Measurements from ENCODE around the gene UST. TPM values are rescaled to one million over a fixed set of nuclear protein-coding genes. Genes with fewer than 3 reads are reported as not detected.

The UST gene
- total and polyA plus RNA-seq, 2 donors (not counting 1 experiment from before 2014, with no cell fraction given) = 7.3 to 16.9 TPM

GRCh38 chr6:148883270-148883669 is 136.4 kb downstream of the UST start:
- Mint-ChIP-seq H3K4me3 (peak overlapping the region; percentile 67), H3K4me1 (peaks cover 31% of the 10 kb centered on the region), H3K27me3 (no peaks in the 10 kb centered on the region), H3K27ac (peak overlapping the region; percentile 76), H3K9me3 (ENCODE audit: insufficient read depth) (no peaks in the 10 kb centered on the region)
- ChIA-PET CTCF (interaction anchor here (0.7 to 1.1 kb wide), 4 partner anchors 17 to 185 kb away, joined by 3 read pairs; partner anchors contain the start of gene UST), POLR2A (interaction anchor here (1.3 kb wide), 1 partner anchor 8 kb away, joined by 3 read pairs; no protein-coding TSS in a partner anchor)
- H3K4me2 ChIP-seq (replicated peaks; ENCODE audit: low read depth, low read length, poor library complexity, severe bottlenecking) = peak overlapping the region; percentile 3
- H3K4me1 ChIP-seq (ENCODE audit: control insufficient read depth in 2 of 2, insufficient read depth in 2 of 2, low read length in 2 of 2) = peaks cover 26 to 38% of the 10 kb centered on the region in 2 donors
- intact Hi-C loops (cut with micrococcal nuclease) = loop anchor here (2.0 kb wide), 1 partner anchor 16 kb away; no protein-coding TSS in a partner anchor
- no peak overlapping the region for H3K27ac ChIP-seq (ENCODE audit: low read length in 2 of 2)
- peaks cover 51% of the 10 kb centered on the region for H3K79me2 ChIP-seq (ENCODE audit: control insufficient read depth, insufficient read depth, low read length)
- H3K27me3 ChIP-seq (replicated peaks in 1 of 4; ENCODE audit: control extremely low read depth in 1 of 4, control insufficient read depth in 3 of 4, insufficient read depth in 4 of 4, low read length in 3 of 4) = no peaks in the 10 kb centered on the region
- DNase-seq (peak; percentile 23), ATAC-seq (ENCODE audit: low read depth) (no peak)
- no peak overlapping the region for H3K4me3 ChIP-seq (ENCODE audit: control extremely low read depth in 1 of 5, extremely low read depth in 1 of 5, insufficient read depth in 1 of 5, low read depth in 2 of 5, low read length in 4 of 5)
- TF ChIP-seq EZH2 (IDR thresholded peaks at IDR 0.05; ENCODE audit: borderline replicate concordance, insufficient read depth, low read depth, low read length, poor library complexity, severe bottlenecking) (no peak), CTCF (IDR thresholded peaks at IDR 0.05) (no peak)
- peaks cover 4 to 7% of the 10 kb centered on the region in 2 experiments for H3K36me3 ChIP-seq (replicated peaks in 1 of 2; ENCODE audit: control extremely low read depth in 1 of 2, control insufficient read depth in 1 of 2, extremely low read depth in 1 of 2, insufficient read depth in 2 of 2, low read length in 1 of 2)
- H2AFZ ChIP-seq (ENCODE audit: insufficient read depth, low read depth, low read length, poor library complexity, severe bottlenecking) = no peak overlapping the region
- no peaks in the 10 kb centered on the region for H3K9me3 ChIP-seq (ENCODE audit: control extremely low read depth in 1 of 3, control insufficient read depth in 2 of 3, insufficient read depth in 1 of 3, low read length in 2 of 3)
- H3K9ac ChIP-seq (ENCODE audit: low read length) = no peak overlapping the region
- H4K20me1 ChIP-seq (ENCODE audit: control insufficient read depth, insufficient read depth, low read length, poor library complexity, severe bottlenecking) = peaks cover 36% of the 10 kb centered on the region
- WGBS (ENCODE audit: insufficient coverage) = 57% methylated on average over 1 of the region's 2 CpGs

DNA sequence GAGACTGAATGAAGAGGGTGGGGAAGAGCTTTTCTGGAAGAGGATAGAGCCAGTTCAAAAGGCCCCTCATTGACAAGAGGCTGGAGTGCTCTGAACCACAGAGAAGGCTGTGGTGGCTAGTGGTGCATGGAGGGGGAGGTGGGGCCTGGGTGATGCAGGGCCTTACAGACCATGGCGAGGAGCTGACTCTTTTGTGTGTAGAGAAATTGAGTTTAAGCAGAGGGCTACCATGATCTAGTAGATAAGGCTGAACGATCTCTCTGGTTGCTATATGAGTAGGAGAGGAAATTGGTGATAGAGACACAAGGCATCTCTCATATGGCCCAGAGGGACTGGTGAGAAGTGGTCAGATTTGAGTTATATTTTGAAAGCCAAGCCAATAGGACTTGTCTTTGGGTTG is 137.6 kb downstream of the UST start:
- Histone ChIP-seq H3K4me2 (replicated peaks; ENCODE audit: low read depth, low read length, poor library complexity, severe bottlenecking) (peak overlapping the region; percentile 14), H3K4me1 (ENCODE audit: control insufficient read depth in 2 of 2, insufficient read depth in 2 of 2, low read length in 2 of 2) (peaks cover 21 to 26% of the 10 kb centered on the region in 2 donors), H3K27ac (ENCODE audit: low read length in 2 of 2) (no peak overlapping the region), H3K27me3 (replicated peaks in 1 of 4; ENCODE audit: control extremely low read depth in 1 of 4, control insufficient read depth in 3 of 4, insufficient read depth in 4 of 4, low read length in 3 of 4) (no peaks in the 10 kb centered on the region), H3K9me3 (ENCODE audit: control extremely low read depth in 1 of 3, control insufficient read depth in 2 of 3, insufficient read depth in 1 of 3, low read length in 2 of 3) (no peaks in the 10 kb centered on the region), H3K36me3 (replicated peaks in 1 of 2; ENCODE audit: control extremely low read depth in 1 of 2, control insufficient read depth in 1 of 2, extremely low read depth in 1 of 2, insufficient read depth in 2 of 2, low read length in 1 of 2) (peaks cover 4 to 9% of the 10 kb centered on the region in 2 experiments), H2AFZ (ENCODE audit: insufficient read depth, low read depth, low read length, poor library complexity, severe bottlenecking) (no peak overlapping the region), H4K20me1 (ENCODE audit: control insufficient read depth, insufficient read depth, low read length, poor library complexity, severe bottlenecking) (peaks cover 29% of the 10 kb centered on the region), H3K79me2 (ENCODE audit: control insufficient read depth, insufficient read depth, low read length) (peaks cover 39% of the 10 kb centered on the region), H3K9ac (ENCODE audit: low read length) (no peak overlapping the region), H3K4me3 (ENCODE audit: control extremely low read depth in 1 of 5, extremely low read depth in 1 of 5, insufficient read depth in 1 of 5, low read depth in 2 of 5, low read length in 4 of 5) (no peak overlapping the region)
- 20% methylated on average over 2 of the region's 2 CpGs for WGBS (ENCODE audit: insufficient coverage)
- no peak for TF ChIP-seq CTCF (IDR thresholded peaks at IDR 0.05)
- no peak for TF ChIP-seq EZH2 (IDR thresholded peaks at IDR 0.05; ENCODE audit: borderline replicate concordance, insufficient read depth, low read depth, low read length, poor library complexity, severe bottlenecking)
- Mint-ChIP-seq H3K9me3 (ENCODE audit: insufficient read depth) (no peaks in the 10 kb centered on the region), H3K27me3 (no peaks in the 10 kb centered on the region), H3K4me3 (no peak overlapping the region), H3K27ac (no peak overlapping the region), H3K4me1 (peaks cover 20% of the 10 kb centered on the region)
- DNase-seq = peak; percentile 59
- intact Hi-C loops (cut with micrococcal nuclease) = no loop called here
- POLR2A ChIA-PET = no interaction called here
- peak; percentile 86 for ATAC-seq (ENCODE audit: low read depth)
- CTCF ChIA-PET = interaction anchor here (1.5 kb wide), 1 partner anchor 61 kb away, joined by 3 read pairs; no protein-coding TSS in a partner anchor
